Stimulated activated CD4-positive, alpha-beta T cell treated with anti-CD3 and anti-CD28 coated beads, Interleukin-1b, Interleukin-23, amount 100 ng/mL, for 48 hours (primary cell): Measurements from ENCODE around the gene CLDN22.
A peak's percentile ranks its signal among the peaks of the same experiment; 100 is the strongest.

Experiments used
- DNase-seq: peaks from one replicate; pipeline ENCODE4 v3.0.0-alpha.2; 2020

The CLDN22 gene

DNA sequence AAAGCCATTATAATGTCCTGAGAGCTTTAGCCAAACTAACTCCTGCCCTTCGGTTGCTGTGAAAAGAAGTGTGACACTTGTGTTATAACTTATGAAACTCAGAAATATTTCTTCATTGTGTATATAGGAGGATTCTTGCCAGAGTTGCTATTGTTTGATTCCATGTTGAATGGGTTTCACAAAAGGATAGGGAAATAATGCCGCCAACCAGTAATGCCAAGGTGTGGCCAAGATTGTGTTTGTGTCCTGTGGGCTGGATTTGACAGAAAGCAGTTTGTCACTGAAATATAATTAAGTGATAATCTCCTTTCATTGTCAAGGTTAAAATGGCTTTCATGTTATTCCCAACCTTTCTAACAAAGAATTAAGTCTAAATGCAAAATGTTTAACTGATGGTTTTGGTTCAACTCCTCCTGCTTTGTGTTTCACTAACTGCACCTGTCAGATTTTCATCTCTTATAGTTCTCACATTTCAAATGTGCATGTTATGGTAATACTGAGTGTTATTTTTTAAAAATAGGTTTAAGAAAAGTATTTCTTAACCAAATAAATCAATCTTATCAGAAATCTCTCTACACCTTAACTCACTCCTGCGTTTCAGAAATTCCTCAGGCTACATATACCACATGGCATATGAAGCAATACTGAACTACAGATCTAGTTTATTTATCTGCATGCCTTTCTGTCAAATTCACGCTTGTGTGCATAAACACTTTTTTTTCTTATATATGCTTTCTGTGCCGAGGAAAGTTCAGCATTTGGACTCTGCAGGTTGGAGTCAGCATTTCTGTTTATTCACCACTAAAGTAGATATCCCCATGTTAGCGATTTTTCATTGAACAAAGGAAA is at the start of gene CLDN22:
TSS of gene CLDN22 (minus strand) at position 66 of the 849 bp plus-strand sequence. CDS start at position 8, 58 bp downstream.
- DNase-seq = no peak

DNA sequence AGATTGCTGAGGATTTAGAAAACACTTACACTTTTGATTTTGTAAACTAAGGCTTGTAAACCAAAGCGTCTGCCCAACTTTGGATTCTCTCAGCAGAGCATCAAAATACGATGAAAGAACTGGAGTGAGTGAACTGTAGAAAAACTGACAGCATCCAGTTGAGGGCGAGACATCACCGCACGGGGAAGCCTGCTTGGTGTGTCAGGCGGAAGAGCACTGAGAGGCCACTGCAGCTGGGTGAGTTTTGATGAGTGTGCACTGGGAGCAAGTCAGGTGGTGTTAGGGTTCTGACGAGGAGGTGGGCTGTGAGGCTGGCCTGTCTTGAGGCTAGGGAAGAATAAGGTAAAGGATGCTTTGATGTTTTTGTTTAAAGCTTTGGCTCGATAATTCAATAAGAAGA is 49.0 kb upstream of the CLDN22 start:
- DNase-seq = no peak

DNA sequence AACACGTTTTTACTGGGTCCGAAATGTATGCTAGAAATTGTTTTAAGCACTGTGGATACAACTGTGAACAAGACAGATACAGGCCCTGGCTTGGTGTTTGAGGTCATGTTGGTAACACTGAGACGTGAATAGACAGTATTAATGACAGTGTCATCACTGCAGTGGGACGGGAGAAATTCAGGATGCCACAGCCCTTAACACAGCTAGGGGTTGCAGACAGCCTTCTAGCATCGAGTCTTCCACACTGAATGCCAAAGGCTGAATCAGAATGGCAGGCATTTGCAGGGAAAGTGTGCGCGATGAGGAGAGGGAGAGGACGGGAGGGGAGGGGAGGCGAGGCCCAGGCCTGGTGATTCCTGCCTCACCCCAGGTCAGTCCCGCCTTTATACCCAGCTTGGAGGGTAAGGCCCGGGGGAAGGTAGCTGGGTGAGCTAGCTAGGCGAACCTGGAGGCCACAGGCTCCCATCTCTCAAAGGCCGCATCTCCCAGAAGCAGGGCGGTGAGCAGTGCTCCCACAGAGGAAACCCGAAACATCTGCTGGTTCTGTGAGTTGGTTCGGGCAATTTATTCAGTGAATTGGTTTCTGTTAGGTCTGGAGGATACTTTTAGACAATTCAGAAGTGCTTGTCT is 46.2 kb upstream of the CLDN22 start:
- DNase-seq = no peak

DNA sequence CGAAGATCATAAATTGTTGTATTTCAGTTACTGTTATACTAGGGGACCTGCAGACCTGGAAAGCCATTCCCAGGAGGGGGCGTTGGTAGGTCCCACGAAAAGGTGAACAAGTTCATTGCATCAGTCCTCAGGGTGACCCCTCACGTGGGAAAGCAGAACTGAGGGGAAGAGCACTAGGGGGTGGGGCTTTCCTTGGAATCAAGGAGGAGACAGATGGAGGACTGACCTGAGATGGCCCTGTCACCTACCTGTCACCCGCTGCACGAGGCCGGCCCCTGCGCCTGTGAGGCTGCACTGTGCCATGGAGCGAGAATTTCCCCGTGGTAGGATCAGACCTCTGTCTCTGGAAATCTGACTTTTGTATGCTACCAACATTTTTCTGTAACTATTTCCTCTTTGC is 43.9 kb upstream of the CLDN22 start:
- no peak for DNase-seq

GRCh38 chr4:183362916-183363542 is 43.0 kb upstream of the CLDN22 start:
- DNase-seq = no peak

DNA sequence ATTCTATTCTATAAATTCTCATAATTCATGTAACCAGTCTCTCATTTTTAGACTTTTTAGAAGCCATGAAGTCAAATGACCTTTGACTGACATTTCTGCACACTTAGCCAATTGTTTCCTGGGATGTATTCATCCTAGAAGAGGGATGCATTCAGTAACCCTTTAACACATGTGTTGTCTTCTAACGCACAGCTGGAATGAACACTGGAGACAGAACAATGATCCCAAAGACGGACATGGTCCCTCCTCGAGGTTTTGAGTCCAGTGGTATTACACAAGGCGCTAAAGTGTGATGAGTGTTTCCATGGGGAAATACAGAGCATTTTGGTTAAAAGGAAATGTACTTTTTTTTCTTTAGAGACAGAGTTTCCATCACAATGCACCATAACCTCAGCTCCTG is 42.0 kb upstream of the CLDN22 start:
- no peak for DNase-seq

DNA sequence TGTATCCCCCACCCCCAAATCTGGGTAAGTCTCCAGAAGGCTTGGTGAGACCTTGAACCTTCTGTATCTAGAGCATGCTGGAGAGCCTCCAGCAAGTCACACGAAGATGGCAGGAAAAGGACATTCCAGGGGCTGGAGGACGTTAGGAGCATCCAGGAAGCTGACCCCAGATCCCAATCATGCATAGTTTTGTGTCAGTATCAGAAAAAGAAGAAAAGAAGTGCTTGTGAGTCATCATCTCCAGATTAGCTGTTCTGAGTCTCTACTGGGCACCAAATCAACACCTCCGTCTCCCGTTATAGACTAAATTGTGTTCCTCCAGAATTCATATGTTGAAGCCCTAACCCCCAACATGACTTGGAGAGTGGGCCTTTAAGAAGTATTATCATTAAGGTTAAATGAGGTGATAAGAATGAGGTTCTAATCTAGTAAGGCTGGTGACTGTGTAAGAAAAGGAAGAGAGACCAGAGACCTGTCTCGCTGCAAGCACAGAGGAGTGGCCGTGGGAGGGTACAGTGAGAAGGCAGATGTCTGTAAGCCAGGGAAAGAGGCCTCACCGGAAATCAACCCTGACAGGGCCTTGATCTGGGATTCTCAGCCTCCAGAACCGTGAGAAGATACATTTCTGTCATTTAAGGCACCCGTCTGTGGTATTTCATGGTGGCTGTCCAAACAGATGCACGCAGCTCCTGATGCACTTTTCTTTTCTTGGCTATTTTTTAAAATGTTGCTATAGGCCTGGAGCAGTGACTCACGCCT is 40.3 kb upstream of the CLDN22 start:
- DNase-seq = no peak

DNA sequence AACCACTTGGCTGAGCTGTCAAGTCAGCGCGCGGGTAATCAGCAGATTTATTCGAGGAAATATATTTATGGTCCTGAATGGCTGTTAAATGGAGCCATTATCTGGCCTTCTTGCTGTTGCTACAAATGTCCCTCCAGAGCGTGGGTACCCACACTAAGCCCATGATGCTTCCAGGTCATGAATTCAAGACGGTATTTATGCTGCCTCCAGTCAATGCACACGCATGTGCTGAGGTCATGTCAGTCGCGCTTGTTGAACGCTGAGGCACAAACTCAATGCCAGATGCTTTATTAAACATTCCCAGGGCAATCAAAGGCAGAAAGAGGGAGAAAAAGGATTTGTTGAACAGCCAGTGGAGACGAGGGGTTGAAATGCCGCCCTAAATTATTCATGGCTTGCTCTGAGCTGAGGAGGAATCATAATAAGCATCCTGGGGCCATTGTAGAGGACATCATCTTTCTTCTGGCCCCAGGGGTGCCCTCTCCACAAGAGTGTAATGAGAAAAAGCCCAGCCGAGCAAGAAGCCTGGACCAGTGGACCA is 38.2 kb upstream of the CLDN22 start:
- no peak for DNase-seq

DNA sequence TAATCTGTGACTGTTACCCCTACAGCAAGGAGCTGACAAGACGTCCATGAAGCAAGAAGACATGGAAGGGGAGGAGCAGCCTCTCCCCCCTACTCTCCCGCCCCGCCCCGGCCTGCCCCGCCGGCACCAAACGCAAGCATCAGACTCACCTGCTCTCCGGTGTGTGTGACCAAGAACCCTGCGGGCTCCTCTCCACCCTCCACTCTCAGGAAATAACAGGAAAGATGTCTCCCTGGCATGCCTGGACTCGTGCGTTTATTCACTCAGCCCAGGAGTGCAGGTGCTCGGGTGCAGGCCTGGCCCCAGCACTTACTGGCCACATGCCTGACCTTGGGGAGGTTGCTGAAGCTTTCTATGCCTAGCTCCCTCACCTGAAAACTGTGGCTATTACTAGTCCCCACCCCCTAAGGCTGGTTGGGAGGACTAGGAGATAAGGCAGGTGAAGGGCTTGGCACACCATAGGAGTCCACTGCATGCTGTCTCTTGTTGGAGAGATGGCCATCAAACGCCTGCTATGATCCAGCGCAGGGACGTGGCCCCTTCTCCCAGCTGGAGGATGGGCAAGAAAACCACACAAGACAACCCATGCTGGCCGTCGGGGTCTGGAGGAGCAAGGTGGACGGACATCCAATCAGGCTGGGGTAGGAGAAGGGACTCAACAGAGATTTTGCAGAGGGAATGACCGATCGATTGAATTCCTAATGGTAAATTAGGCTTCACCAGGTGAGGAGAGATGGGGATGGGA is 37.0 kb upstream of the CLDN22 start:
- DNase-seq = no peak

DNA sequence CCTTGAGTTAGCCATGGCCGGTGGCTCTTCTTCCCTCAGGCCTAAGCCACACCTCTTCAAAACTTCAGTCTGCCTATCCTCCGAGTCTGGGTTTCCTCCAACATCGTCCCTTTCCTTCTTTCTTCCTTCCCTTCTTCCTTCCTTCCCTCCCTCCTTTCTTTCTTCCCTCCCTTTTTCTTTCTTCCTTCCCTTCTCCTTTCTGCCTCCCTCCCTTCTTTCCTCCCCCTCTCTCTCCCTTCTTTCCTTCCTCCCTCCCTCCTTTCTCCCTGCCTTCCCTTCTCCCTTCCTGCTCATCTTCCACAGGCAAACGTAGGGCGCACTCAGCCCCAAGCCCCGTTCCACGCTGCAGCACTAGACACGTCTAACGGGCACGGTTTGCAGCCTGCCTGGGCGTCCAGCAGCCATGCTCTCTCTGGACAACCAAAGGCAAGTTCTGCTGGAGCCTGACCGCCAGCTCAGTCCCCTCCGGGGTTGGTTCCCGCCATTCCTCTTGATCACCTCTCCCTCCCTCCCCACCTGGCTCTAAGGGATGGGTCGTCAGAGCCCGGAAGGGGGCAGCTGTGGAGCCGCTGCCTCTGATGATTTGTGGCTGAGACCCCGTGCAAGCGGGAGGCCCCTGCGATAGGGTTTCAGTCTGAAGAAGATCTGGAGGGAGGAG is 36.2 kb upstream of the CLDN22 start:
- DNase-seq = no peak

GRCh38 chr4:183355405-183355804 is 35.3 kb upstream of the CLDN22 start:
- DNase-seq = no peak

- no peak for DNase-seq
These were observed 34.1 kb upstream of the CLDN22 start for GRCh38 chr4:183354219-183354618.

DNA sequence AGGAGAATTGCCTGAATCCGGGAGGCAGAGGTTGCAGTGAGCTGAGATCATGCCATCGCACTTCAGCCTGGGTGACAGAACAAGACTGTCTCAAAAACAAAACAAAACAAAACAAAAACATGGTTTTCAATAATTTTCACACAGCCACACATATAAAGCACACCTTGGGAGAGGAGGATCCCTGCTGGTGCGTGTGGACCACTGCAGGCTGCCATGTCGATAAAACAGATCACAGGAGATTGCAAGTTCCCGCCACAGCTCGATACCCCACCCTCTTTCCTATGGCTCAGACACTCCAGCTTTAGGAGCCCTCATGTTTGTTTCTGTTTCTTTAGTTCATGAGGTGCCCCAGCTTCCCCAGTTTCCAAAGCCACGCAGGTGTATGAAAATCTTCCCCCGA is 33.5 kb upstream of the CLDN22 start:
- no peak for DNase-seq

DNA sequence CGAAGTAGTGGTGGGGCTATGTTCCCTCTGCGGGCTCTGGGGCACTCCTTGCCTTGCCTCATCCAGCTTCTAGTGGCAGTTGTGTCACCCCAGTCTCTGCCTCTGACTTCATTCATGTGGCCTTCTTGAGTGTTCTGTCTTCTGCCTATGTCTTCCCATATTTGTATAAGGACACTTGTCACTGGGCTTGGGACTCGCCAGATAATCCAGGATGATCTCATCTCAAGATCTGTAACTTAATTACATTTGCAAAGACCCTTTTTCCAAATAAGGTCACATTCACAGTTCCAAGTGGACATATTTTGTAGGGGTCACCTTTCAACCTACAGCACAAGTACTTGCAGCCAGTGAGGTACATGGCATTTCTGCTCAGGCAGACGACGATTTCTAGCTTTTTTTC is 32.5 kb upstream of the CLDN22 start:
- DNase-seq = no peak

- no peak for DNase-seq
These were observed 30.4 kb upstream of the CLDN22 start for GRCh38 chr4:183350317-183351071.

GRCh38 chr4:183349673-183350072 is 29.6 kb upstream of the CLDN22 start:
- DNase-seq = peak; percentile 4

GRCh38 chr4:183348706-183349659 is 28.9 kb upstream of the CLDN22 start:
- DNase-seq = peak; percentile 65

- no peak for DNase-seq
These were observed 28.1 kb upstream of the CLDN22 start for GRCh38 chr4:183348136-183348535.

DNA sequence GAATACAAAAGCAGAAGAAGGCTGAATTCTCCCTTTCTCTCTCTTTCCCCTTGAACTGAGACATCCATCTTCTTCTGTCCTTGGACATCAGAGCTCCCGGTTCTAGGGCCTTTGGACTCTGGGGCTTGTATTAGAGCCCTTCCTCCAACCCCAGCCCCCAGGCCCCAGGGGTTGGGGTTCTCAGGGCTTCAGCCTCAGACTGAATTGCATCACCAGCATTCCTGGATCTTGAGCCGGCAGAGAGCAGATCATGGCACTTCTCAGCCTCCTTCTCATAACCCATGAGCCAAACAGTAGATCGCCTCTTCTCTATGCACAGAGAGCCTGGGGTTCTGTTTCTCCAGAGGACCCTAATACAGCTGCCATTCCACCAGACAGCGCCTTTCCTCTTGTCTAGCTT is 27.5 kb upstream of the CLDN22 start:
- no peak for DNase-seq

DNA sequence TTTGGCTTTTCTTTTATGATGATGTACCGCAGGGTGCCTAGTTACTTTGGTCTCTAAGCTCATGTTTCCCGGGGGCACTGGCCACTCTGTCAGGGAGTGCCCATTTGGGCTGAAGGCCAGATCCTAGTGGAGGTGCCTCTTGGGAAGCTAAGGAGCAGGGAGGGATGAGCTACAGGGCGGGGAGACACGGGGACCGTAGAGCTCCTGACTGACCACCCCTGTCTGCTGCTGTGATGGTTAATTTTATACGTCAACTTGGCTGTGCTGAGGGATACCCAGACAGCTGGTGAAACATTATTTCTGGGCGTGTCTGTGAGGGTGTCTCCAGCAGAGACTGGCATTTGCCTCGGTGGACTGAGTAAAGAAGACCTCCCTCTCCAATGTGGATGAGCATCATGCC is 27.1 kb upstream of the CLDN22 start:
- no peak for DNase-seq
